ENCODE results near the gene NADK2.

Gene NADK2

DNA sequence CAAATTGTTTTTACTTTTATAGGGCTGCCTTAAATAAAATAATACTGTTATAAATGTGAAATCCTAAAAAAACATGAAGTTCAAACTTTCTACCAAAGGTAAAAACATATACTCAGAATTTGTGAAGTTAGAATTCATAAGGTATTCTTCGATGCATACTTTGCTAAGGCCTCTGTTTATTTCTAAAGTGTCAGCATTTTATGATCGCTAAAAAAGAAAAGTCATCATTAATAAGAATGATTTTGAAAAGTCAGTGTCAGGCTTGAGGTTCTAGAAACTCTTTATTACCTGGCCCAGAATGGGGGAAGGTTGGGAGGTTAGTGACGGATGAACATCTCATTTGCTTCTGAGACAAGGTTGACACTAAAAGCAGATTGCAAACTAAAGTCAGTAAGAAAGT is 26.2 kb upstream of the NADK2 start:
- DNase-seq (ENCODE audit: low read depth) = no peak
- TF ChIP-seq, protein P1, sequence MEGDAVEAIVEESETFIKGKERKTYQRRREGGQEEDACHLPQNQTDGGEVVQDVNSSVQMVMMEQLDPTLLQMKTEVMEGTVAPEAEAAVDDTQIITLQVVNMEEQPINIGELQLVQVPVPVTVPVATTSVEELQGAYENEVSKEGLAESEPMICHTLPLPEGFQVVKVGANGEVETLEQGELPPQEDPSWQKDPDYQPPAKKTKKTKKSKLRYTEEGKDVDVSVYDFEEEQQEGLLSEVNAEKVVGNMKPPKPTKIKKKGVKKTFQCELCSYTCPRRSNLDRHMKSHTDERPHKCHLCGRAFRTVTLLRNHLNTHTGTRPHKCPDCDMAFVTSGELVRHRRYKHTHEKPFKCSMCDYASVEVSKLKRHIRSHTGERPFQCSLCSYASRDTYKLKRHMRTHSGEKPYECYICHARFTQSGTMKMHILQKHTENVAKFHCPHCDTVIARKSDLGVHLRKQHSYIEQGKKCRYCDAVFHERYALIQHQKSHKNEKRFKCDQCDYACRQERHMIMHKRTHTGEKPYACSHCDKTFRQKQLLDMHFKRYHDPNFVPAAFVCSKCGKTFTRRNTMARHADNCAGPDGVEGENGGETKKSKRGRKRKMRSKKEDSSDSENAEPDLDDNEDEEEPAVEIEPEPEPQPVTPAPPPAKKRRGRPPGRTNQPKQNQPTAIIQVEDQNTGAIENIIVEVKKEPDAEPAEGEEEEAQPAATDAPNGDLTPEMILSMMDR (conservative IDR thresholded peaks at IDR 0.05; ENCODE audit: low read length) = no peak
- no peak overlapping the region for H3K4me3 ChIP-seq (ENCODE audit: low read length)

DNA sequence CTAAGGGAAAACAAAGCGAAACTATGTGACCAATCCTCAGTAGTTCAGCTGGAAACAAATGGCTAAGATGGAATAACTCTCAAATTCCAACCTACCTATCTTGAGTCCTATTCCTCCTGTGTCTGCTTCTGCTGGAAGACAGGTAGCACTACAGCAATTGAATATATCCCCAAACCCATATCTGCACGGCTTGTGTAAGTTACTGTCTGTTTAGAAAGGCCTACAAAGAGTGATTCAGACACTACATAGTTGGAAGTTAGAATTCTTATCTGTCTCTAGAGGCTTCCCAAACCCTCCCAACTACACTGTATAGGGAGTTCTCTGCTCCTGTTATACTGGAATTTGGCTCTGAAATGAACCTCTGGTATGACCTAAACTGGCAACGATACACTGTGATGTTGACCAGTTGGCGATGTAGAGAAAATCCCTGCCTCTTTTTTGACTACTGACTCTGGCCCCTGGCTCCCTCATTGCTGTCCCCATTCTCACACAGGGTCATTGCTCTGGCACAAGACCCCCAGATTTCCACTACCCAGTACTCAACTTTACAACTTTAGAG is 22.6 kb upstream of the NADK2 start:
- TF ChIP-seq, protein P1 (conservative IDR thresholded peaks at IDR 0.05; ENCODE audit: low read length) = no peak
- no peak for DNase-seq (ENCODE audit: low read depth)
- no peak overlapping the region for H3K4me3 ChIP-seq (ENCODE audit: low read length)

DNA sequence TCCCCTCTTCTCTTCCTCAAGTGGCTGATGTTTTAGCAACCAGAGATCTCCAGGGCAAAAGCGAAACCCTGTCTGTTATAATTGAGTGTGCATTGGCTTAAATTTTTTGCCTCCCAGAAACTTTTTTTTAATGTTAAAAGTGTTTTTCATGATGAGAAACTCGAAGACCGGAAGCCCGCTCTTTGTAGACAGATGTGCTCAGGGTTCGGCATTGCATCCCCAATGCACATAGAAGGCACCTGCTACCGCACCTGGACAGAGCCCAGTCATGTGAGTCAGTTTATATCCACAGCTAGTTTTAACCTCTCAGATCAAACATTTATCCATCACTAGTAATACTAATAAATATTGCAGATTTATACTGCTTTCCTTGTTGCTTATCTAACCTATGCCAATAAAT is 19.5 kb upstream of the NADK2 start:
- no peak for DNase-seq (ENCODE audit: low read depth)
- H3K4me3 ChIP-seq (ENCODE audit: low read length) = no peak overlapping the region
- TF ChIP-seq, protein P1 (conservative IDR thresholded peaks at IDR 0.05; ENCODE audit: low read length) = no peak

DNA sequence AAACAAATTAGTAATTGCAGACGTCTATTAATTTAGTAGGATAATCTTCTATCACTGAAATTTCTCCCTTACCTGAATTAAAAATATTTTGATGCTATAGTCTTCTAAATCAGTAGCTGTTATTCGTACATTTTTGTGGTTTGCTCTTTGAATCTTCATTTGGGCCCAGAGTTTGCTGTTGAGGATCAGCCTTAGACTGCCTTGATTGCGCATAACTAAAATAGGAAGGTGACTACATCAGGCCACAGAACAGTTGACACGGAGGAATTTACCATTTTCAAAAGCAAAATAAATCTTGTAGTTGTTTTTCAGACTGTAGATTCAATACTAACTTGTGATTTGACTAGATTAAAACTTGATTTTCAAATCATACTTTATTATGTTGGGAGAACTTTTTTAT is 11.8 kb upstream of the NADK2 start:
- TF ChIP-seq, protein P1 (conservative IDR thresholded peaks at IDR 0.05; ENCODE audit: low read length) = no peak

DNA sequence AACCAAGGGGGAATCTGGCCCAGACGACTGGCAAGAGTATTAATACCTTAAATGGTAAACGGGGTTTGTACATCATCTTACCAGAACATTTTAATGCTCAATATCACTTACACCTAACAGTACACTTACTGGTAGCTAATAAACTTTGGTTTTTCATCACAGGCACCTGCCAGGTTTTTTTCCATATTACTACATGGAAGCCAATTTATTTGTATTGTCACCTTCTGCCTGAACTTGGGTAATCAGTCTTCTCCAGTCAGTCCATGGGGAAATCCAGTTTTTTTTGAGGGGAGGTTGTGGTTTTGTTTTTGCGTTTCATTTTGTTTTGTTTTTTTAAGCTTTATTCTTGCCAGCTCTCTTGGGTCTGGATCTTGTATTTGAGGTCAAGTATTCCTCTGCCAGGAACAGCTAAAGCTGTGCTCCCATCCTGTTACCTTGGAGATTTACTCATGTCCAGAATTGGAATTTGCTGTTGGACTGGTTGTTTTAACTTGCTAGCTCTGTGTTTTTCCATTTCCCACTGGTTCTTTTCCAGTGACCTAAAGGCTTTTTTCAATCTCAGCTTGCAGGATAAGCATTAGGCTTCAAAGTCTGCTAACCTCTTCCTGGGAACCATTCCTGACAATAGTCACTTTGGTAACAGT is 11.1 kb upstream of the NADK2 start:
- DNase-seq (ENCODE audit: low read depth) = peak; percentile 57
- H3K4me3 ChIP-seq (ENCODE audit: low read length) = no peak overlapping the region
- TF ChIP-seq, protein P1 (conservative IDR thresholded peaks at IDR 0.05; ENCODE audit: low read length) = no peak

More for the DNA sequence above, 11.8 kb upstream of the NADK2 start:
- no peak overlapping the region for H3K4me3 ChIP-seq (ENCODE audit: low read length)
- DNase-seq (ENCODE audit: low read depth) = no peak

DNA sequence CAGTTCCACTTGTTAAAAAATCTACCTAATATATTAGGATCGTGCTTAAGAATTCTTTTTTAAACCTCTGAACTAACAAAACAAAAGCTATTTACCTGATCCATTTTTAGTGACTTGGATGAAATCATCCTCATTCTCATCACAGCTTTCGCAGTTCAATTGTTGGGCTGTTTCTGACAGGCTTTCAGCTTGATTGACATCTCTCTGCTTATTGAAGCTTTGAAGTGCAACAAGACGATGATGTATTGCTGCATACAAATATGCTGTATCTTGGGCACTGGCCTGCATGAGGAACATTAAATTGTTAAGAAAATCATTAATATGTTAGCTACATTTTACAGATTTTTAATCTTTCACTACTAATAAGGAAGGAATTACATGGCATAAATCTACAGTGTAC is 9.5 kb upstream of the NADK2 start:
- TF ChIP-seq, protein P1 (conservative IDR thresholded peaks at IDR 0.05; ENCODE audit: low read length) = no peak
- H3K4me3 ChIP-seq (ENCODE audit: low read length) = no peak overlapping the region
- DNase-seq (ENCODE audit: low read depth) = no peak

DNA sequence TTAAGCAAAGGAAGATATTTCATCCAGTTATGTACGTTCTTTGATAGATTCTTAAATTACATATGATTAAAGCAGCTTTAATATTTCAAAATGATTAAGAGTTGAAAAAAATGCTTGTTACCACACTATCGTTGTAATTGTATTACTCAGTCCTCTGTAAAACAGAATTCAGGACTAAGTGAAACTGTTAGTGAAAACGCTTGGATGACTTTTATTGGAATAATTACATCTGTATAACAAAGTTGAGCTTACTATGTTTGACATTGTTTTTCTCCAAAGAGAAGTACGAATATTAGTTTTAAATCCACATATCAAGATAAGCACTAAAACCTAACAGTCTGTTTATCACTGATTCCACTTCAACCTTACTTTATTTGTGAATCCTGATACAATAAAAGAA is 8.7 kb upstream of the NADK2 start:
- H3K4me3 ChIP-seq (ENCODE audit: low read length) = no peak overlapping the region
- TF ChIP-seq, protein P1 (conservative IDR thresholded peaks at IDR 0.05; ENCODE audit: low read length) = no peak

More for the DNA sequence above, 8.7 kb upstream of the NADK2 start:
- no peak for DNase-seq (ENCODE audit: low read depth)
